DOHH2 (cell line): ENCODE data around the gene MRI1.

Source experiments
- H3F3A ChIP-seq: fragments of 200-600 bp; sonication (generic), shearing (Covaris generic); 2 replicates; pipeline ENCODE4 v1.6.0; 2016; ENCODE audit warnings: antibody characterized with exemption, mild to moderate bottlenecking; ENCODE audit not compliant: control insufficient read depth, insufficient read depth
- H3K27ac ChIP-seq: fragments of 200-600 bp; sonication (generic); 2 replicates; pipeline ENCODE4 v1.5.1; 2014; ENCODE audit warnings: low read depth, mild to moderate bottlenecking, low read length, moderate library complexity
- H3K27me3 ChIP-seq: fragments of 200-600 bp; sonication (generic); 2 replicates; pipeline ENCODE4 v1.6.1; 2014; ENCODE audit warnings: mild to moderate bottlenecking, low read length, mixed read lengths; ENCODE audit not compliant: control insufficient read depth
- H3K36me3 ChIP-seq: fragments of 200-600 bp; sonication (generic); 2 replicates; pipeline ENCODE4 v1.6.1; 2014; ENCODE audit warnings: mild to moderate bottlenecking, low read length, moderate library complexity, mixed read lengths; ENCODE audit not compliant: control insufficient read depth
- H3K4me1 ChIP-seq: fragments of 200-600 bp; sonication (generic); 2 replicates; pipeline ENCODE4 v1.6.1; 2014; ENCODE audit warnings: mild to moderate bottlenecking, low read length, mixed read lengths; ENCODE audit not compliant: control insufficient read depth
- H3K4me2 ChIP-seq: fragments of 200-600 bp; sonication (generic); 2 replicates; pipeline ENCODE4 v1.6.0; 2014; ENCODE audit warnings: mild to moderate bottlenecking, low read length, moderate library complexity
- H3K4me3 ChIP-seq: fragments of 200-600 bp; sonication (generic); 2 replicates; pipeline ENCODE4 v1.5.1; 2014; ENCODE audit warnings: mild to moderate bottlenecking, low read length, mixed read lengths
- H3K79me2 ChIP-seq: fragments of 200-600 bp; sonication (generic); 2 replicates; pipeline ENCODE4 v1.6.1; 2014; ENCODE audit warnings: mild to moderate bottlenecking, low read length, mixed read lengths; ENCODE audit not compliant: control insufficient read depth
- H3K9me2 ChIP-seq: fragments of 200-600 bp; sonication (generic); replicated peaks from 2 replicates; pipeline ENCODE4 v1.6.1; 2014; ENCODE audit warnings: mild to moderate bottlenecking, low read length, mixed read lengths; ENCODE audit not compliant: control insufficient read depth
- H3K9me3 ChIP-seq: fragments of 200-600 bp; sonication (generic); 2 replicates; pipeline ENCODE4 v1.6.1; 2014; ENCODE audit warnings: antibody characterized with exemption, low read length, mixed read lengths; ENCODE audit not compliant: control insufficient read depth, insufficient read depth
- H4K20me1 ChIP-seq: fragments of 200-600 bp; sonication (generic); 2 replicates; pipeline ENCODE4 v1.6.0; 2014; ENCODE audit warnings: low read depth, mild to moderate bottlenecking, antibody characterized with exemption, low read length, moderate library complexity; ENCODE audit not compliant: control insufficient read depth, insufficient read depth
- CTCF ChIP-seq: fragments of 200-600 bp; sonication (generic); IDR thresholded peaks from one replicate; pipeline ENCODE4 v1.5.1; 2014; ENCODE audit warnings: antibody characterized with exemption, mild to moderate bottlenecking, low read depth, low read length; ENCODE audit not compliant: poor library complexity, severe bottlenecking
- EZH2phosphoT487 ChIP-seq: fragments of 200-600 bp; sonication (generic); IDR thresholded peaks from 2 replicates; pipeline ENCODE4 v1.6.1; 2017; ENCODE audit warnings: borderline replicate concordance, mild to moderate bottlenecking, antibody characterized with exemption, low read length, moderate library complexity, mixed read lengths

Gene MRI1

GRCh38 chr19:13812544-13812943, 48.2 kb downstream of the MRI1 start:
- Histone ChIP-seq H3K9me3 (no peaks in the 10 kb centered on the region), H3F3A (no peaks in the 10 kb centered on the region), H3K4me2 (no peak overlapping the region), H3K27me3 (no peaks in the 10 kb centered on the region), H3K9me2 (no peaks in the 10 kb centered on the region), H4K20me1 (no peaks in the 10 kb centered on the region), H3K79me2 (no peaks in the 10 kb centered on the region), H3K36me3 (no peaks in the 10 kb centered on the region), H3K4me3 (no peak overlapping the region), H3K27ac (no peak overlapping the region), H3K4me1 (no peaks in the 10 kb centered on the region)
- no peak for TF ChIP-seq CTCF
- no peak for TF ChIP-seq EZH2phosphoT487

DNA sequence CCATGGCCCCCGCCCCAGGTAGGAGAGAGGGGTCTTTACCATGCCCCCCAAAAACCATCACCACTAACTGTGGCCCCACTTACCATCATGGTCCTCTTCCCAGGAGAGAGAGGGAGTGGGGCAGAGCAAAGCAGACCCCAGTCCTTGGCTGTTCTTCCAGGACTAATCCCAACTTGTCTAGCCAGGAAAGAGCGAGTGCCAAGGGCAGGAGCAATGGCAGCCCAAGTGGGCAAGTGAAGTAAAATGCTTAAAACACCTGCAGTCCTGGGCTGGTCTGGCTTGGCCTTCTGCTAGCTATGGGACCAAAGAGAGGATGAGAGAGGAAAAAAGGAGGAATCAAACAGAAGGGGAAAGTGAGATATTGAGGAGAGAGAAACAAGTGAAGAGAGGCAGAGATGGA, 48.8 kb downstream of the MRI1 start:
- no peak for TF ChIP-seq EZH2phosphoT487
- no peak for TF ChIP-seq CTCF
- H3K27me3 ChIP-seq, result no peaks in the 10 kb centered on the region
- no peaks in the 10 kb centered on the region for H3K9me2 ChIP-seq
- no peaks in the 10 kb centered on the region for H3K9me3 ChIP-seq
- H3K4me1 ChIP-seq, result no peaks in the 10 kb centered on the region
- no peaks in the 10 kb centered on the region for H3F3A ChIP-seq
- no peaks in the 10 kb centered on the region for H4K20me1 ChIP-seq
- H3K36me3 ChIP-seq, result no peaks in the 10 kb centered on the region
- no peak overlapping the region for H3K4me3 ChIP-seq
- H3K27ac ChIP-seq, result no peak overlapping the region
- no peak overlapping the region for H3K4me2 ChIP-seq
- no peaks in the 10 kb centered on the region for H3K79me2 ChIP-seq

DNA sequence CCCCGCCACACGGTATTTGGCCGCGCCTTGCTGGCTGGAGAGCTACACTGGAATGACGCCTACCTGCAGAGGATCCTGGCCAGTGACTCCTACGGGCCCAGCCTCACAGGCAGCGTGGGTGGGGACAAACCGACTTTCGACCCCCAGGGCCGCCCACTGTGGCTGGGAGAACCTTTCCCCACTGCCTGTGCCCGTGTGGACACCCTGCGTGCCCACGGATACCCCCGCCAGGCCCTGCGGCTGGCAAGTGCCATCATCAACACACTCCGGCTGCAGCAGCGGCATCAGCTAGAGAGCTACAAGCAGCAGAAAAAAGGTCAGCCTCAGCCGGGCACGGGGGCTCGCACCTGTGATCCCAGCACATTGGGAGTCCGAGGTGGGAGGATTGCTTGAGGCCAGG, 50.2 kb downstream of the MRI1 start:
- H3F3A ChIP-seq, result no peaks in the 10 kb centered on the region
- H4K20me1 ChIP-seq, result no peaks in the 10 kb centered on the region
- H3K4me2 ChIP-seq, result no peak overlapping the region
- no peaks in the 10 kb centered on the region for H3K27me3 ChIP-seq
- no peaks in the 10 kb centered on the region for H3K9me3 ChIP-seq
- H3K27ac ChIP-seq, result no peak overlapping the region
- no peaks in the 10 kb centered on the region for H3K4me1 ChIP-seq
- no peaks in the 10 kb centered on the region for H3K79me2 ChIP-seq
- H3K4me3 ChIP-seq, result no peak overlapping the region
- no peaks in the 10 kb centered on the region for H3K9me2 ChIP-seq
- no peaks in the 10 kb centered on the region for H3K36me3 ChIP-seq
- TF ChIP-seq EZH2phosphoT487 (no peak), CTCF (no peak)
